Activated CD4-positive, alpha-beta T cell treated with anti-CD3 and anti-CD28 coated beads, Interleukin-2, Interleukin-6, amounts not matched to agents 100 ng/mL and 50 ng/mL, durations not matched to agents 16 hours and 8 hours (primary cell): ENCODE results near the gene NEMP2.
"Not testable (repeated sequence)": the region's sequence is repeated elsewhere in the genome, so short reads cannot be mapped to it uniquely, and the experiment has no call there.

Experiments used
- DNase-seq: peaks from one replicate; pipeline ENCODE4 v3.0.0-alpha.2; 2020

Gene NEMP2

GRCh38 chr2:190524928-190525327, 9.6 kb downstream of the NEMP2 start:
- no peak for DNase-seq

DNA sequence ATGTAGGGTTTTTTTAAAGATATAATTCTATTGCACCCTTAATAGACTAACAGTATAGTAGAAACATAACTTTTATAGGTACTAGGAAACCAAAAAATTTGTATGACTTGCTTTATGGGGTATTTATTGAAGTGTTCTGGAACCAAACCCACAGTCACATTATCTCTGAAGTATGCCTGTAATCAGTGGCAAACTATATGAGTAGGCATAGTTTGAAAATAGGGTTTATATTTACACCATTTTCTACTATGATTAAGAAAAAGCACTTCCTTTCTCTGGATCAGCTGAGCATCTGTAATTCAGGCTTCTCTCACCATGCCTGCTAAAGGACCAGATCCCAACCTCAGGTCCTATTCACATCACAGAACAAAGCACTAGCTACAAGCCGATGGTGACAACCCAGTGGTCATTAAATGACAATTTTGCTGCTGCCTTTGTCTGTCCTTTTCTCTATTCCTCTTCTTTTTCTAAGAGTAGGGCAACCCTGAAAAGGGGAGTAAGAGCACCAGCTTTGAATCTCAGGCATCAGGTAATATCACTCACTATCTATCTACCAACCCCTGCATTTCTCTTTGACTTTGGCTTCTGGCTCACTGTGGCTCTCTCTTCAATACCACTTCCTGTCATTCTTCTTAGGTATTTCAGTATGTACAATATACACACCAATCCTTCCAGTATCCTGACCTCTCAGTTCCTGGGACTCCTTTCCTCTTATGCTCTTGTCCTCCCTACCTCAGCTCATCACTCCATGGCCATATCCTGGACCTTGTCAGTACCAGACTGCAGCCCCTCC, 14.4 kb downstream of the NEMP2 start:
- DNase-seq, result no peak

DNA sequence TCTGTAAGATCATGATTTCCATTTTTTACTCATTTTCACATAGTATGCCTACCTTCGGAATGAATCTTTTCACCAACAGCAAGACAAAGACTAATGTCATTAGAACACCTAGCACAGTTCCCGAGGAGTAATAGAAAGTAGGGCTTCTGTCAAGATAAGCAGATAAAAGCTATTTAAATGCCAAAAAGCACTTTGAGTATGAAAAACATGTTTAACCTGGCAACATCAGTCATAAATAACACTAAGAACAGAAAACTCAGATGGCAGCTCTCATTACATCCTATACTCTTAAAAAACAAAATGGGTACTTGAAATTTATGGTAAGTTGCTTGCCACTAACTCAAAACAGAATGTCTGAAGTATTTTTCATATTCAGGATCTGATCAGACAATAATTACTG, 17.1 kb downstream of the NEMP2 start:
- no peak for DNase-seq

DNA sequence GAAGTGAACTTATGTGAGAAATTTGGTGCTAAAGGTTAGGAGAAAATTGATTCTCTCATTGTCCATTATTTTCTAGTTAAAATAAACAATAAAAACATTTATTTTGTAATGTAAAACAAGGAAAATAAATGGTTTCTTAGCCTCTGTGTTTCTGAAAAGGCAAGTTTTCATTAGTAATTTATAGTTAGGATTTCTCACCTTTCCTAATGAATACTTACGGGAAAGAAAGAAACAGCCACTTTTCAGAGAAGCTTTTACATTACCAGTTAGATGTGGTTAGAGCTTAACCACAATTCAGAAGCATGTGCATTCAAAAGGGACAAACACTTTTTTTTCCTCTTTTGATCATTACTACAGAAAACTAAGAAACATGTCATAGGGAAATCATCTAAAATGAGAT, 18.8 kb downstream of the NEMP2 start:
- peak; percentile 50 for DNase-seq

GRCh38 chr2:190514676-190515075, 19.8 kb downstream of the NEMP2 start:
- DNase-seq, result no peak

DNA sequence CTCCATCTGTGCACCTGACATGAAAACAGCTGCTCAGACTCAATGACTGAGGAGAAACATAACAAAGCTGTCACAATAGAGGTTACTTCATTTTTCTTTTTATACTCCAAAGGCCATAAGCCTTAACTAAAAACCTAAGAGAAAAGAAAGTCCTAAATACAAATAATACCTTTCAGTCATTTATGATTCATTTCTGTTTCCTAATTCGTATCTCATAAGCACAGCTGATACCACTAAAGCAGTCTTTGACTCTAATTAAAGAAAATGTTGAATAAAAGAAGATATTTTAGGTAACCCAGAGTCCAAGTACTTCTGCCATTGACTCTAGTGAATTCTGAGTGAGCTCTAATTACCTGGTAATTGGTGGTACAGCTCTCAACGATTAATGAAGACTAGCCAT, 20.6 kb downstream of the NEMP2 start:
- DNase-seq, result no peak

DNA sequence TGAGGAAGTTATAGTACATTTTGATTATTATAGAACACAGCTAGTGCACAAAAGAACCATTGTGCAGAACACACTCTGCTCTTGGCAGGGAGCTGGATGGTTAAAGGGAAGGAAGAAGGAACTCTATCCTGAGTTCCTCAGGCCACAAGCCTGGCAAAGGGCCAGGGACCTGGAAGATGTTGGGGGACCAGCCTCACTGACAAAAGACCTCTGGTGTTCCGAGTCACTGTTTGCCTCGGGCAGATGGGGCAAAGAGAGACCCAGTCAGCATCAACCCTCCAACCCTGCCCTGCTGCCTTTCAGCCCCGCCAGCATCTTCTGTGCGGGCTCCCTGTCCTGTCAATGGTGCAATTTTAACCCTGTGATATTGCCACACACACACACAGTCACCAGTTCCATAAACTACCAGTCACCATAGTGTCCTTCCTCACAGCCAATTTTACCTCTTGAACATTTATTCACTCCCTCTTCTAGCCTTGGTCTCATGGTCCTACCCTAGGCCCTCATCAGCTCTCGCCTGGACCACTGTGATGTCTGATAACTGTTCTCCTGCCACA, 21.9 kb downstream of the NEMP2 start:
- no peak for DNase-seq

- DNase-seq, result no peak
These were observed 23.4 kb downstream of the NEMP2 start for GRCh38 chr2:190511104-190511503.

DNA sequence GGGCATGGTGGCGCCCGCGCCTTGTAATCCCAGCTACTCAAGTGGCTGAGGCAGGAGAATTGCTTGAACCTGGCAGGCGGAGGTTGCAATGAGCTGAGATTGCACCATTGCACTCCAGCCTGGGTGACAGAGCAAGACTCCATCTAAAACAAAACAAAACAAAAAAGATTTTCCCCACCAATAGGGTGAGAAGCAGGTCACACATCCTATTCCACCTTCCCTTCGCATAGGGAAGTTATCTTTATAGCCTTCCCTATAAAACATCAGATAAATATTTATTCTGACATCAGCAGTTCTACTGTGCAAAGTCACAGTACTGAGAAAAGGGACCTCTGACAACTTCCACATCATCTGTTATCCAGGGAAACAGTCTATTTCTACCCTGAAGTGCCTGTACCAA, 24.6 kb downstream of the NEMP2 start:
- DNase-seq, result not testable (repeated sequence)

DNA sequence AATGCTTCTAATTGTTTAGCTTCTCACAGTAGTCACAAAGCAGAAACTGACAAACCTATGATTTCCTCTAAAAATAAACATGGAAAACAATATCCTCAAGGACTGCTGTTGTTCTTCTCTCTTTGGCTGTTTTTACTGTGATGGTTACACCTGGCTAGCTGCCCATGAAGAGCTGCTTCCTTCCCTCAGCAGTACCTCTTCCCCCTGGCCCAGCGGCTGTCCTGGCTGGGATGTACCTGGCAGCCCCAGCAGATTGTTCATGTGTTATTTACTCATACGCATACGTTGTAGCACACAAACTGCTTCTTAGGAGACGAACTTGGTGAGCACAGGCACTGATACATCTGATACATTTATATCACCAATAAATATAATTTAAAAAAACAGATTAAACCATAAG, 27.4 kb downstream of the NEMP2 start:
- no peak for DNase-seq

GRCh38 chr2:190506666-190507065, 27.9 kb downstream of the NEMP2 start:
- DNase-seq, result no peak

DNA sequence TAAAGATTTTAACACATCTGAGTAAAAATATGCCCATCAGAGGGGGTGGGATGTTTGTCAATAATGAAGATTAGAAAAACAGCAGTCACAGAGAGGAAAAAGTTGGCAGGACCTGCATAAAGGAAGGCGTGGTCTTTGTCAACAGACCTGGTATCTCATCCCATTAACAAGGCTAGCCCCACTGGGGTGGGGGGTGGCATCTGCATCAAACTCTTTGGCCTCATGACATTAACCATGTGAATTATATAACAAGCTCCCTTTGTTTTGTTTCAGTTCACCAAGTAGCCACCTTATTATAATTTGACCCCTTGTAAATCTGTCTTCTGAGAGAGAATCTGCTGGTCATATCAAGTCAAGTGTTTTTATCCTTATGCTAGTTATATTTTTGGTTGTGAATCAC, 28.8 kb downstream of the NEMP2 start:
- DNase-seq, result no peak

- DNase-seq, result no peak
These were observed 29.6 kb downstream of the NEMP2 start for GRCh38 chr2:190504912-190505311.

- no peak for DNase-seq
These were observed 31.4 kb downstream of the NEMP2 start for GRCh38 chr2:190503088-190503487.

DNA sequence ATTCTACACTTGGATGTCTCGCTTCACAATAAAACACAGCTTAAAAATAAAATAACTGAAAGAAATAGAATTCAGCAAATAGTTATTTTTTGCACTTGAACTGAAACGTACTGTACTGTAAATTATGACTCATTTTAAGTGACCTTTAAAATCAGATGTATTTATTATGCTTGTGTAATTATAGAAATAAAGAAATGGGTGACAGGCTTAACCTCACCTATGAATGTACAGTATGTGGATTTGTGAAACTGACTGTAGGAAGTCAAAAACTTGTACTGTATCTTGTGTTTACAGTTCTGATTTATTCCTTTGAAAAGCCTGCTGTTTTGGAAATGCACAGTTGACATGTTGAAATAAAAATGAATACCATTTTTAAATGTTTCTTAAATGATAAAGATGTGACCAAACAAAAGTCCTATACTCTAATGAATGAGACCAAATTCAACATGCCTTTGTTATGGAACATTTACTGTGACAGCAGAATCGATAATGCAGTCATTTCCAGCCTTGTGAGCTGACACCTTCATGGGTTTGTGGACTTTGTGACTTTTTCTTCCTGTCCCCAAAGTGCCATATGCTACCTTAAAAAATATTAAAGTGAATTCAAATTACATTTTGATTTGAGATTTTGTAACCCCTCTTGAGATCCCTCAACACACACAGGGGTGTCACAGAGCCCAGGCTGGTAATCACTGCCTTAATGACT, 32.7 kb downstream of the NEMP2 start:
- DNase-seq, result no peak

DNA sequence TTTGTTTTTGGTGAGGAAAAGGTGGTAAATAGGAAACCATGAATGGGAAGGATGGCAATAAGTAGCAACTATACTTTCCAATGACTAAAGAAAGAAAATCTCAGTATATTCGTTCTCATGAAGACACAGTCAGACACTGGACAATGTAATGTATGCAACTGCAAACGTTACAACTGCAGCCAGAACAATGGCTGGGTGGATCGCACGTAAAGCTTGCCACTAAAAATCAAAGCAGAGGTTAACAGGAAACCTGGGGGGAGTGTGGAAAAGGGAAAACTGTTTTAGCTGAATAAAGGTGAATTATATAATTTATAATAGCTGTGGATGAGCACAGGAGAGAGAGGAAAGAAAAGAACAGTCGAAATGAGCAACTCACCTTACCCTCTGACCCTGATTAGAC, 33.3 kb downstream of the NEMP2 start:
- no peak for DNase-seq

- no peak for DNase-seq
These were observed 34.4 kb downstream of the NEMP2 start for GRCh38 chr2:190500054-190500502.

DNA sequence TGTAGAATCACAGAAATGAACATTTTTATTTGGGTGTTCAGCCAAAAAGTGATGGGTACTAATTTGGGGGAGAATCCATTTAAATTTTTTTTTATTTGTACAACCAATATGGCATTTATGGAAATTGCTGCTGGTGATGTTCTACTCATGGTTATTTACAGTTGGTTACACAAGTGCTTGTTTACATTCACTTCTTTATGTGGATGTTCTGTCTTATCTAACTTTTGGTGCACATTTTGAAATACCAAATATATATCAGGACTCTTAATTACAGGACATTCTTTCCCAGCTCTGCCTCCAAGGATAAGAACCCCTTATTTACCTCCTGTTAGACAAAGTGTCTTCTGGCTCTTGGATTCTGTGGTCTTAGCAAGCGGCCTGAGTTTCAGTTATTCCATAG, 35.2 kb downstream of the NEMP2 start:
- no peak for DNase-seq

DNA sequence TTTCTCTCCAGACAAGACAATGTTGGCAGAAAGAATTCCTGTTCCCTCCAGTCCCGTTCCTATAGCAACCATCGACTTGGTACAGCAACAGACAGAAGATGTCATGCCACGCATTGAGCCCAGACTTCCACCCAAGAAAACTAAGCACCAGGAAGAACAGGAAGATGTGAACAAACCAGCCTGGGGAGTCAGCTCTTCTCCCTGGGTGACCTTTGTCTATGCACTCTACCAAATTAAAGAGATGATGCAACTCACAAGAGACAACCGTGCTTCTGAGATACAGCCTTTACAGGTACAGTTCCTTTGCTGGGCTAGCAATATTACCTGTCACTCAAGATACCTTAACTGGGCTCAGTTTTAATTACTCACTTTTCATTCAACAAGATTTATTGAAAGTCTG, 37.1 kb downstream of the NEMP2 start:
- DNase-seq, result no peak

GRCh38 chr2:190494600-190495227, 39.8 kb downstream of the NEMP2 start:
- not testable (repeated sequence) for DNase-seq

DNA sequence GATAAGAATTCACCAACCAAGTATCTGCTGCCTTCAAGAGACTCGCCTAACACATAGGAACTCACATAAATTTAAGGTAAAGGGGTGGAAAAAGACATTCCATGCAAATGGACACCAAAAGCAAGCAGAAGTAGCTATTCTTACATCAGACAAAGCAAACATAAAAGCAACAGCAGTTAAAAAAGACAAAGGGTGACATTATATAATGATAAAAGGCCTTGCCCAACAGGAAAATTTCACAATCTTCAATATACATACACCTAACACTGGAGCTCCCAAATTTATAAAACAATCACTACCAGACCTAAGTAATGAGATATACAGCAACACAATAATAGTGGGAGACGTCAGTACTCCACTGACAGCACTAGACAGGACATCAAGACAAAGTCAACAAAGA, 41.4 kb downstream of the NEMP2 start:
- DNase-seq, result no peak

DNA sequence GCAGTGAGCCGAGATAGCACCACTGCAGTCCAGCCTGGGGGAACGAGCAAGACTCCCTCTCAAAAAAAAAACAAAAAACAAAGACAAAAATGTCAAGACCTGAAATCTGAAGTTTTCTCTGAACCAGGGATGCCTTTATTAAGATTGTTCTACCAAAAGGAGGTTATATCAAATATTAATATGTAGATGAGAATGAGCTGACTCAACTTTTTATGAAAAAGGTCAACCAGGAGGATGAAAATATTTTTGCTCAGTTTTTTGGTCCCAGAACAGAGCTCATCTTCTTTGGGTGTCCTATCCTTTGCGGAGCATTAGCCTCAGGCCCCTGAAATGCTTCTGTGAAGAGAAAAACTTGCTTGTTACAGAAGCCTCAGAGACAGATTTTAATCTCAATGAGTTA, 44.0 kb downstream of the NEMP2 start:
- no peak for DNase-seq

- no peak for DNase-seq
These were observed 45.0 kb downstream of the NEMP2 start for GRCh38 chr2:190489475-190489874.
